ENCODE data around the gene CLBA1. TPM values are rescaled to one million over a fixed set of nuclear protein-coding genes. Genes with fewer than 3 reads are reported as not detected.
"Not testable (repeated sequence)": the region's sequence is repeated elsewhere in the genome, so short reads cannot be mapped to it uniquely, and the experiment has no call there.

CLBA1 gene
- total and polyA plus RNA-seq, 2 donors (not counting 1 experiment from before 2014, with no cell fraction given): 11.3 to 11.7 TPM

GRCh38 chr14:105026033-105026785 lies 40.6 kb downstream of the CLBA1 start:
- H3K9ac ChIP-seq (ENCODE audit: insufficient read depth, low read length): no peak overlapping the region
- peaks cover 3% of the 10 kb centered on the region for H3K79me2 ChIP-seq (ENCODE audit: control insufficient read depth, insufficient read depth, low read length)
- no peak overlapping the region for H3K4me2 ChIP-seq (ENCODE audit: extremely low read depth, insufficient read depth, low read length)
- H3K27me3 ChIP-seq (ENCODE audit: control insufficient read depth, insufficient read depth, low read length): no peaks in the 10 kb centered on the region
- no peak overlapping the region for H2AFZ ChIP-seq (ENCODE audit: low read length)
- peaks cover 8% of the 10 kb centered on the region for H3K4me1 ChIP-seq (ENCODE audit: control insufficient read depth, extremely low read depth, insufficient read depth, low read length)
- no peak overlapping the region for H3K4me3 ChIP-seq (replicated peaks in 1 of 4; ENCODE audit: control extremely low read depth in 1 of 4, insufficient read depth in 1 of 4, low read depth in 3 of 4, low read length in 4 of 4)
- H3K36me3 ChIP-seq (ENCODE audit: control insufficient read depth, insufficient read depth, low read length): no peaks in the 10 kb centered on the region
- TF ChIP-seq EZH2 (IDR thresholded peaks at IDR 0.05; ENCODE audit: low read length, missing control alignments) (no peak), CTCF (conservative IDR thresholded peaks at IDR 0.05 in 1 of 2, IDR thresholded peaks at IDR 0.05 in 1 of 2; ENCODE audit: low read depth in 1 of 2, low read length in 2 of 2) (no peak)
- DNase-seq (ENCODE audit: low read depth in 2 of 2): peak in 1 of 2 donors; percentile 91
- H3K27ac ChIP-seq (ENCODE audit: insufficient read depth, low read length): no peak overlapping the region
- H4K20me1 ChIP-seq (ENCODE audit: control insufficient read depth, extremely low read depth, insufficient read depth, low read length): no peaks in the 10 kb centered on the region
- no peaks in the 10 kb centered on the region for H3K9me3 ChIP-seq (ENCODE audit: control insufficient read depth, insufficient read depth, low read depth, low read length)

GRCh38 chr14:105026802-105027563 lies 41.4 kb downstream of the CLBA1 start:
- no peak overlapping the region for H3K4me2 ChIP-seq (ENCODE audit: extremely low read depth, insufficient read depth, low read length)
- no peaks in the 10 kb centered on the region for H3K9me3 ChIP-seq (ENCODE audit: control insufficient read depth, insufficient read depth, low read depth, low read length)
- H3K79me2 ChIP-seq (ENCODE audit: control insufficient read depth, insufficient read depth, low read length): no peaks in the 10 kb centered on the region
- no peaks in the 10 kb centered on the region for H3K36me3 ChIP-seq (ENCODE audit: control insufficient read depth, insufficient read depth, low read length)
- H3K4me1 ChIP-seq (ENCODE audit: control insufficient read depth, extremely low read depth, insufficient read depth, low read length): peaks cover 8% of the 10 kb centered on the region
- peak; percentile 70 to 71 for DNase-seq (ENCODE audit: low read depth in 2 of 2)
- H3K27me3 ChIP-seq (ENCODE audit: control insufficient read depth, insufficient read depth, low read length): no peaks in the 10 kb centered on the region
- H4K20me1 ChIP-seq (ENCODE audit: control insufficient read depth, extremely low read depth, insufficient read depth, low read length): no peaks in the 10 kb centered on the region
- TF ChIP-seq EZH2 (IDR thresholded peaks at IDR 0.05; ENCODE audit: low read length, missing control alignments) (no peak), CTCF (conservative IDR thresholded peaks at IDR 0.05 in 1 of 2, IDR thresholded peaks at IDR 0.05 in 1 of 2; ENCODE audit: low read depth in 1 of 2, low read length in 2 of 2) (no peak)
- H3K27ac ChIP-seq (ENCODE audit: insufficient read depth, low read length): no peak overlapping the region
- H3K9ac ChIP-seq (ENCODE audit: insufficient read depth, low read length): no peak overlapping the region
- no peak overlapping the region for H2AFZ ChIP-seq (ENCODE audit: low read length)
- H3K4me3 ChIP-seq (replicated peaks in 1 of 4; ENCODE audit: control extremely low read depth in 1 of 4, insufficient read depth in 1 of 4, low read depth in 3 of 4, low read length in 4 of 4): no peak overlapping the region

- H3K9ac ChIP-seq (ENCODE audit: insufficient read depth, low read length); H2AFZ ChIP-seq (ENCODE audit: low read length); H3K79me2 ChIP-seq (ENCODE audit: control insufficient read depth, insufficient read depth, low read length); H4K20me1 ChIP-seq (ENCODE audit: control insufficient read depth, extremely low read depth, insufficient read depth, low read length); H3K9me3 ChIP-seq (ENCODE audit: control insufficient read depth, insufficient read depth, low read depth, low read length); H3K4me1 ChIP-seq (ENCODE audit: control insufficient read depth, extremely low read depth, insufficient read depth, low read length); H3K4me3 ChIP-seq (replicated peaks in 1 of 4; ENCODE audit: control extremely low read depth in 1 of 4, insufficient read depth in 1 of 4, low read depth in 3 of 4, low read length in 4 of 4); H3K27ac ChIP-seq (ENCODE audit: insufficient read depth, low read length); H3K27me3 ChIP-seq (ENCODE audit: control insufficient read depth, insufficient read depth, low read length); H3K36me3 ChIP-seq (ENCODE audit: control insufficient read depth, insufficient read depth, low read length); H3K4me2 ChIP-seq (ENCODE audit: extremely low read depth, insufficient read depth, low read length): not testable (repeated sequence)
- peak in 1 of 2 donors; percentile 48 for DNase-seq (ENCODE audit: low read depth in 2 of 2)
These were observed 42.1 kb downstream of the CLBA1 start for GRCh38 chr14:105027718-105028117.

Data from fibroblast of lung (primary cell).